Stomach (tissue), 9 donors: ENCODE measurements around the gene SLC38A10. TPM values are rescaled to one million over a fixed set of nuclear protein-coding genes. Genes with fewer than 3 reads are reported as not detected.

Experiments used
- DNase-seq, 2 donors: peaks; one replicate each; pipeline versions ENCODE4 v3.0.0 to v3.0.0-alpha.2; 2013 to 2019
- H3K27ac ChIP-seq, 5 donors: fragments of 200-600 bp in 4 of 5; sonication (generic) in 4 of 5; one replicate each; pipeline ENCODE4 v1.5.1; 2013 to 2019; ENCODE audit warnings: mild to moderate bottlenecking in 1 of 5, moderate library complexity in 1 of 5
- H3K27me3 ChIP-seq, 3 donors: fragments of 200-600 bp; sonication (generic); one replicate each; pipeline ENCODE4 v1.5.1; 2017 to 2019; ENCODE audit warnings: mixed run types in 1 of 3
- H3K36me3 ChIP-seq, 4 donors: fragments of 200-600 bp; sonication (generic); 1 replicate in 3 of 4; 2 replicates in 1 of 4; pipeline ENCODE4 v1.5.1; 2016 to 2019
- H3K4me1 ChIP-seq, 4 donors: fragments of 200-600 bp; sonication (generic); one replicate each; pipeline ENCODE4 v1.5.1; 2016 to 2019
- H3K4me3 ChIP-seq, 4 donors: fragments of 200-600 bp; sonication (generic) in 3 of 4; one replicate each; pipeline ENCODE4 v1.5.1; 2016 to 2019; ENCODE audit warnings: mild to moderate bottlenecking in 1 of 4
- H3K9me3 ChIP-seq, 4 donors: fragments of 200-600 bp; sonication (generic); one replicate each; pipeline ENCODE4 v1.5.1; 2016 to 2019
- EP300 ChIP-seq: sonication (generic); formaldehyde crosslinking; IDR thresholded peaks from one replicate; pipeline ENCODE4 v1.6.1; 2017; ENCODE audit warnings: antibody characterized with exemption
- POLR2A ChIP-seq, 4 donors: fragments of 450-650 bp; IDR thresholded peaks; one replicate each; pipeline ENCODE4 v1.6.1; 2016; ENCODE audit warnings: antibody characterized with exemption in 4 of 4, control low read depth in 2 of 4, mild to moderate bottlenecking in 1 of 4, moderate library complexity in 1 of 4
- POLR2AphosphoS5 ChIP-seq, 3 donors: sonication (generic); formaldehyde crosslinking; IDR thresholded peaks; one replicate each; pipeline ENCODE4 v1.6.1; 2016; ENCODE audit warnings: antibody characterized with exemption in 3 of 3
- WGBS, 5 donors: extraction: QIAGEN DNeasy Blood & Tissue Kit in 3 of 5; methylation state at CpG; one replicate each; pipeline versions ENCODE4 v1.1.5 to v1.1.7; 2013 to 2018; 5-methylcytosine and 5-hydroxymethylcytosine counted together
- intact Hi-C: fragments of 100-400 bp; cut with DNase I; formaldehyde crosslinking; loops from one replicate; pipeline ENCODE4 v1.15.1; 2023; ENCODE audit warnings: low total_unique reads
- polyA plus RNA-seq, 3 donors: library from polyadenylated mRNA; stranded (reverse); fragments of 200-250 nt; gene quantifications; one replicate each; pipeline ENCODE4 v1.2.3, GENCODE V29; 2013
- total RNA-seq, 5 donors: library from RNA; depleted of rRNA; stranded (reverse); fragments of >200 nt; gene quantifications; one replicate each; pipeline versions ENCODE4 v1.1.0 to v1.2.3, GENCODE V29; 2014 to 2016
- TF ChIP-seq, protein P1 (sequence below), 7 experiments: fragments of 450-650 bp in 4 of 7; fragments of 200-600 bp in 3 of 7; sonication (generic) in 3 of 7; IDR thresholded peaks; one replicate each; pipeline ENCODE4 v1.5.1; 2016 to 2019; ENCODE audit warnings: antibody characterized with exemption in 7 of 7, control low read depth in 2 of 7, mild to moderate bottlenecking in 1 of 7
- donor health status: healthy with polysubstance abuse.
- donor health status: Bipolar disorder and iron deficiency.
- donor health status: healthy.

The SLC38A10 gene
- total and polyA plus RNA-seq, 8 donors: 18.6 to 140 (median 67.3) TPM

DNA sequence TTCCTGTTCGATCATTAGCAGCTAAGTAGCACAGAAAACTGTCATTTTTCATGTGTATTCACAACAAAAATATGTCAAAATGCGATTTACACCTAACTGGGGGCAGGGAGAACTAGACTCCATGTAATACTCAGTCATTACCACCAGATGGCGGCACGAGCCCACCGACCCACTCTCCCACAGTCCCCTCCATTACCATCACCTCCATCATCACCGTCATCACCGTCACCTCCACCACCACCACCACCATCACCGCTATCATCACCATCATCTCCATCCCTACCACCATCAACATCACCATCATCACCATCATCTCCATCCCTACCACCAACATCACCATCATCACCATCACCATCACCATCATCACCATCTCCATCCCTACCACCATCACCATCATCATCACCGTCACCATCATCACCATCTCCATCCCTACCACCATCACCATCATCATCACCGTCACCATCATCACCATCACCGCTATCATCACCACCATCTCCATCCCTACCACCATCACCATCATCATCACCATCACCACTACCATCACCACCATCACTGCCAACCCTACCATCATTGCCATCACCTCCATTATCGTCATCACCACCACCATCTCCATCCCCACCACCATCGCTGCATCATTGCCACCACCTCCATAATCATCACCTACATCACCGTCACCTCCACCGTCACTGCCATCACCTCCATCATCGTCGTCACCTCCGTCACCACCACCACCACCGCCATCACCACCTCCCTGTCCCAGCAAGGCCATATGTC is 41.6 kb downstream of the SLC38A10 start:
- TF ChIP-seq, protein P1, sequence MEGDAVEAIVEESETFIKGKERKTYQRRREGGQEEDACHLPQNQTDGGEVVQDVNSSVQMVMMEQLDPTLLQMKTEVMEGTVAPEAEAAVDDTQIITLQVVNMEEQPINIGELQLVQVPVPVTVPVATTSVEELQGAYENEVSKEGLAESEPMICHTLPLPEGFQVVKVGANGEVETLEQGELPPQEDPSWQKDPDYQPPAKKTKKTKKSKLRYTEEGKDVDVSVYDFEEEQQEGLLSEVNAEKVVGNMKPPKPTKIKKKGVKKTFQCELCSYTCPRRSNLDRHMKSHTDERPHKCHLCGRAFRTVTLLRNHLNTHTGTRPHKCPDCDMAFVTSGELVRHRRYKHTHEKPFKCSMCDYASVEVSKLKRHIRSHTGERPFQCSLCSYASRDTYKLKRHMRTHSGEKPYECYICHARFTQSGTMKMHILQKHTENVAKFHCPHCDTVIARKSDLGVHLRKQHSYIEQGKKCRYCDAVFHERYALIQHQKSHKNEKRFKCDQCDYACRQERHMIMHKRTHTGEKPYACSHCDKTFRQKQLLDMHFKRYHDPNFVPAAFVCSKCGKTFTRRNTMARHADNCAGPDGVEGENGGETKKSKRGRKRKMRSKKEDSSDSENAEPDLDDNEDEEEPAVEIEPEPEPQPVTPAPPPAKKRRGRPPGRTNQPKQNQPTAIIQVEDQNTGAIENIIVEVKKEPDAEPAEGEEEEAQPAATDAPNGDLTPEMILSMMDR (IDR thresholded peaks at IDR 0.05): peak in 5 of 7 experiments; percentile 71 to 96 (median 83)
- TF ChIP-seq POLR2AphosphoS5 (IDR thresholded peaks at IDR 0.05): no peak
- no peak for TF ChIP-seq EP300
- peak in 1 of 4 donors; percentile 83 for TF ChIP-seq POLR2A (IDR thresholded peaks at IDR 0.05)
- no peak overlapping the region for H3K4me3 ChIP-seq
- no peaks in the 10 kb centered on the region for H3K27me3 ChIP-seq
- H3K4me1 ChIP-seq: peaks cover 11 to 30% (median 20%) of the 10 kb centered on the region in 4 donors
- H3K36me3 ChIP-seq: peaks cover 41 to 66% (median 61%) of the 10 kb centered on the region in 4 donors
- DNase-seq: peak; percentile 57 to 78
- WGBS, 5 donors: 60 to 65% (median 64%) methylated on average over 19 of the region's 19 CpGs
- H3K27ac ChIP-seq: no peak overlapping the region
- intact Hi-C loops: no loop called here
- no peaks in the 10 kb centered on the region for H3K9me3 ChIP-seq

DNA sequence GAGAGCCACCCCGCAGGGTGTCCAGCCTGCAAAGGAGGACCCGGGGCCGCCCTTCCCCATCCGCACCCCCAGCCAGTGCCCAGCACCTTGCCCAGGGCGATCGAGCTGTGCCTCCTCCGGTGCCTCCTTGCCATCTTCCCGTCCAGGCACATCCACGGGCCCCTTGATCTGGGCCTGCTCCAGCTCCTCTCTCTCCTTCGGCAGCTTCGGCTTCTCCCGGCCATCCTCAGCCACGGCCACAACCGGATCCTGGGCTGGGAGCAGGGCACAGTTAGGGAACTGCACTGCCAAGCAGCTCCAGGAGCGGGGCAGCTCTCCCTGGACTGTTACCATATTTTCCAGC is 42.1 kb downstream of the SLC38A10 start:
- peaks cover 35 to 65% (median 55%) of the 10 kb centered on the region in 4 donors for H3K36me3 ChIP-seq
- TF ChIP-seq POLR2AphosphoS5 (IDR thresholded peaks at IDR 0.05): no peak
- no peak for TF ChIP-seq EP300
- no peak for TF ChIP-seq POLR2A (IDR thresholded peaks at IDR 0.05)
- TF ChIP-seq, protein P1 (IDR thresholded peaks at IDR 0.05): no peak
- no peak overlapping the region for H3K27ac ChIP-seq
- intact Hi-C loops: no loop called here
- no peak overlapping the region for H3K4me3 ChIP-seq
- no peak for DNase-seq
- H3K9me3 ChIP-seq: no peaks in the 10 kb centered on the region
- peaks cover 11 to 30% (median 20%) of the 10 kb centered on the region in 4 donors for H3K4me1 ChIP-seq
- 77 to 85% (median 82%) methylated on average over 15 of the region's 15 CpGs for WGBS, 5 donors
- no peaks in the 10 kb centered on the region for H3K27me3 ChIP-seq

DNA sequence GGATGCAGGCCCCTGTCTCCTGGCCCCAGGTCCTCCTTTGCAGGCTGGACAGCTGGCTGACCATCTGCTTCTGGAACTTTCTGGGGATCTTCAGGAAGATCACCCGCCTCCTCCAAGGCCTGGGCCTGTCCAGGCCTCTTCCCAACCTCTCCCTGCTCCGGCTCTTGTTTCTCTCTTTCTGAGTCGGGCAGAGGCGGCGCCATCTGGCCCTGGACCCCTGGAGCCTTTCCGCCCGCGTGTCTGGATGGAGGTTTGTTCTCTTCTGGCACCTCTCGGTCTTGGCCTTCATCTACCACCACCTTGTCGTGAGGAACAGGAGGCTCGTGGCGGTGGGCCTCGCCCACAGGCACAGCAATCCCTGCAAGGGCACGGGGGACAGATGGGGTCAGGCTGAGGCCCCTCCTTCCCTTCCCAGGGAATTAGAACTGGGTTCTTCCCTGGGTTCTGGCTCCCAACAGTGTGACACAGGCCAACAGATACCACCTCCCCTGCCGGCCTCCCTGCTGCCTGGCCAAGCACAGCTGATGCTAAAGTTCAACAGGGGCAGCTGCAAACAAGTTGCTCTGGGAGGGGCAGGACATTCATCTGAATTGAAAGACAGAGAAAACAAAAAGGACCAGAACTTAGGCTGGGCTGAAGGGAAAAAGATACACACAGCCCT is 42.7 kb downstream of the SLC38A10 start:
- Histone ChIP-seq H3K36me3 (peaks cover 32 to 60% (median 51%) of the 10 kb centered on the region in 4 donors), H3K4me1 (peaks cover 11 to 30% (median 20%) of the 10 kb centered on the region in 4 donors), H3K27me3 (no peaks in the 10 kb centered on the region), H3K4me3 (no peak overlapping the region), H3K27ac (no peak overlapping the region), H3K9me3 (no peaks in the 10 kb centered on the region)
- 81 to 93% (median 90%) methylated on average over 15 of the region's 15 CpGs for WGBS, 5 donors
- TF ChIP-seq POLR2AphosphoS5 (IDR thresholded peaks at IDR 0.05) (no peak), POLR2A (IDR thresholded peaks at IDR 0.05) (no peak), EP300 (no peak)
- TF ChIP-seq, protein P1 (IDR thresholded peaks at IDR 0.05): no peak
- no peak for DNase-seq
- intact Hi-C loops: no loop called here

DNA sequence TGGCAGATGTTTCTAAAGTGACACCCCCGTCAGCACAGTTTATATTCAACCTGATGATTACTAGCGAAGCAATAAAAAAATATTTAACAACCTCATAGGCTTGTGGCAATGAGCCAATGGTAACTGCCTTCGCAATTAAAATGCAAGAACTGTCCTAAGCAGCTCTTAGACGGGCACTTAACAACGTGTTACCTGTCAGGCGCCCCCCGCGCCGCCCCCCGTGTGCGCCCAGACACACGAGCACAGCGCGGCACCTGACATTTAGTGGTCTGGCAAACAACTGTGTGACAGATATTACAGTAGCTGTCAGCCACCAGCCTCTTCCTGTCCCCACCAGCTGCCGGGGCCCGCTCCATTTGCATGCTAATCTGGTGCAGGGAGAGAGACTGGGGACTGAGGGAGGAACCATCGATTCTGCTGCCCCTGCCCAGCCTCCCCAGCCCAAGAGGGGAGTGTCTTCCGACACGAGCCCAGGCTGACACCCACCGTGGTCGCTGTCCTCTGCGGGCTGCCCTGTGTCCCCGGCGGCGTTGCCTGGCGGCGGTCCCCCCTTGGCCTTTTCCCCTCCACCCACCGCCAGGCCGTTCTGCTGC is 43.3 kb downstream of the SLC38A10 start:
- DNase-seq: peak in 1 of 2 donors; percentile 69
- peaks cover 30 to 59% (median 48%) of the 10 kb centered on the region in 4 donors for H3K36me3 ChIP-seq
- intact Hi-C loops: no loop called here
- H3K27ac ChIP-seq: no peak overlapping the region
- H3K4me1 ChIP-seq: peaks cover 11 to 29% (median 20%) of the 10 kb centered on the region in 4 donors
- WGBS, 5 donors: 81 to 89% (median 87%) methylated on average over 26 to 29 of the region's 29 CpGs
- TF ChIP-seq POLR2AphosphoS5 (IDR thresholded peaks at IDR 0.05) (no peak), EP300 (no peak), POLR2A (IDR thresholded peaks at IDR 0.05) (no peak)
- TF ChIP-seq, protein P1 (IDR thresholded peaks at IDR 0.05): no peak
- no peaks in the 10 kb centered on the region for H3K27me3 ChIP-seq
- no peaks in the 10 kb centered on the region for H3K9me3 ChIP-seq
- no peak overlapping the region for H3K4me3 ChIP-seq
